Left ventricle myocardium inferior (tissue), 1 donor: ENCODE measurements around the gene MSMP. TPM values are rescaled to one million over a fixed set of nuclear protein-coding genes. Genes with fewer than 3 reads are reported as not detected.
A peak's percentile ranks its signal among the peaks of the same experiment; 100 is the strongest.

Experiments used
- DNase-seq: peaks from one replicate; pipeline ENCODE4 v3.0.0-alpha.2; 2020
- H3K27ac ChIP-seq: fragments of 200-600 bp; replicated peaks from 2 replicates; pipeline ENCODE4 v1.8.0; 2021
- H3K27me3 ChIP-seq: fragments of 200-600 bp; 2 replicates; pipeline ENCODE4 v1.8.0; 2021; ENCODE audit warnings: low read depth
- H3K36me3 ChIP-seq: fragments of 200-600 bp; 2 replicates; pipeline ENCODE4 v1.8.0; 2021
- H3K4me1 ChIP-seq: fragments of 200-600 bp; 2 replicates; pipeline ENCODE4 v1.8.0; 2021
- H3K4me3 ChIP-seq: fragments of 200-600 bp; 2 replicates; pipeline ENCODE4 v1.8.0; 2021; ENCODE audit warnings: mild to moderate bottlenecking, moderate library complexity
- H3K9me3 ChIP-seq: fragments of 200-600 bp; replicated peaks from 2 replicates; pipeline ENCODE4 v1.8.0; 2021
- CTCF ChIP-seq: fragments of 200-600 bp; IDR thresholded peaks from 2 replicates; pipeline ENCODE4 v1.8.0; 2021; ENCODE audit warnings: antibody characterized with exemption, mild to moderate bottlenecking, borderline replicate concordance
- intact Hi-C: fragments of 100-400 bp; cut with micrococcal nuclease; formaldehyde crosslinking; loops from one replicate; pipeline ENCODE4 v1.11.0; 2022
- microRNA-seq: library from miRNA; unstranded; fragments of <30 nt; microRNA quantifications from one replicate; pipeline ENCODE4 v1.2.0, GENCODE V29; 2020
- total RNA-seq: library from RNA; stranded (reverse); fragmentation: NEBNext Ultra II Directional; extraction: Animal tissue kit (Norgen Biotek cat#: 25700); gene quantifications from one replicate; pipeline ENCODE4 v1.2.1, GENCODE V29; 2021
- donor health status: DM: no; HTN: yes; CAD: no; lungs with severe emphysema.

MSMP gene
- total RNA-seq, 1 donor from 2014 or later = not detected

GRCh38 chr9:35708146-35708545 is 45.9 kb downstream of the MSMP start:
- intact Hi-C loops = no loop called here
- Histone ChIP-seq H3K36me3 (peaks cover 99% of the 10 kb centered on the region), H3K27me3 (no peaks in the 10 kb centered on the region), H3K9me3 (no peaks in the 10 kb centered on the region), H3K4me1 (peaks cover 31% of the 10 kb centered on the region), H3K4me3 (no peak overlapping the region), H3K27ac (no peak overlapping the region)
- no peak for DNase-seq
- no peak for TF ChIP-seq CTCF

GRCh38 chr9:35706951-35707350 is 47.1 kb downstream of the MSMP start:
- Histone ChIP-seq H3K4me3 (no peak overlapping the region), H3K27ac (no peak overlapping the region)

GRCh38 chr9:35705836-35706430 is 48.1 kb downstream of the MSMP start:
- no peak overlapping the region for H3K4me3 ChIP-seq

More at GRCh38 chr9:35706951-35707350, 47.1 kb downstream of the MSMP start:
- Histone ChIP-seq H3K9me3 (no peaks in the 10 kb centered on the region), H3K27me3 (no peaks in the 10 kb centered on the region), H3K36me3 (peaks cover 99% of the 10 kb centered on the region), H3K4me1 (peaks cover 32% of the 10 kb centered on the region)
- TF ChIP-seq CTCF = no peak
- no peak for DNase-seq
- intact Hi-C loops = no loop called here

GRCh38 chr9:35705372-35705771 is 48.7 kb downstream of the MSMP start:
- Histone ChIP-seq H3K27me3 (no peaks in the 10 kb centered on the region), H3K36me3 (peaks cover 99% of the 10 kb centered on the region), H3K27ac (peak overlapping the region; percentile 67), H3K4me3 (no peak overlapping the region), H3K9me3 (no peaks in the 10 kb centered on the region), H3K4me1 (peaks cover 34% of the 10 kb centered on the region)
- intact Hi-C loops = no loop called here
- DNase-seq = no peak
- TF ChIP-seq CTCF = no peak

More at GRCh38 chr9:35705836-35706430, 48.1 kb downstream of the MSMP start:
- intact Hi-C loops = no loop called here
- H3K27ac ChIP-seq = peak overlapping the region; percentile 67
- no peak for DNase-seq
- H3K9me3 ChIP-seq = no peaks in the 10 kb centered on the region
- H3K27me3 ChIP-seq = no peaks in the 10 kb centered on the region
- no peak for TF ChIP-seq CTCF
- peaks cover 99% of the 10 kb centered on the region for H3K36me3 ChIP-seq
- peaks cover 32% of the 10 kb centered on the region for H3K4me1 ChIP-seq

- peak; percentile 68 for DNase-seq
- Histone ChIP-seq H3K9me3 (no peaks in the 10 kb centered on the region), H3K4me1 (peaks cover 39% of the 10 kb centered on the region), H3K4me3 (no peak overlapping the region), H3K27ac (peak overlapping the region; percentile 67), H3K27me3 (no peaks in the 10 kb centered on the region), H3K36me3 (peaks cover 100% of the 10 kb centered on the region)
- intact Hi-C loops = no loop called here
- TF ChIP-seq CTCF = no peak
Observed at GRCh38 chr9:35703906-35704672, 50.0 kb downstream of the MSMP start.

Small RNA genes lying within 50 kb of the gene (microRNA-seq; reads per million reads assigned to microRNA genes)
- not detected for gene MIR6852
- not detected for gene MIR6853

Other genes with a start within 250 kb of the MSMP start
- gene TESK1, start 149.0 kb downstream of the MSMP start, total RNA-seq = 25.4 TPM
- 0.63 TPM for gene CD72, start 135.9 kb downstream of the MSMP start, total RNA-seq
- gene SIT1, start 103.3 kb downstream of the MSMP start, total RNA-seq = not detected
- gene RMRP, start 96.3 kb downstream of the MSMP start, total RNA-seq = 15,093 TPM
- gene CCDC107, start 96.0 kb downstream of the MSMP start, total RNA-seq = 44.3 TPM
- gene ARHGEF39, start 89.1 kb downstream of the MSMP start, total RNA-seq = 0.27 TPM
- gene CA9, start 80.3 kb downstream of the MSMP start, total RNA-seq = not detected
- 1,070 TPM for gene TPM2, start 64.4 kb downstream of the MSMP start, total RNA-seq
- gene TLN1, start 22.1 kb downstream of the MSMP start, total RNA-seq = 234 TPM
- gene CREB3, start 21.6 kb downstream of the MSMP start, total RNA-seq = 20.6 TPM
- gene GBA2, start 5.0 kb downstream of the MSMP start, total RNA-seq = 75.0 TPM
- gene RGP1, start 5.0 kb downstream of the MSMP start, total RNA-seq = 30.2 TPM
- 24.2 TPM for gene NPR2, start 37.3 kb upstream of the MSMP start, total RNA-seq
- gene SPAG8, start 58.0 kb upstream of the MSMP start, total RNA-seq = 3.4 TPM
- gene HINT2, start 60.8 kb upstream of the MSMP start, total RNA-seq = 71.1 TPM
- not detected for gene FAM221B, start 74.5 kb upstream of the MSMP start, total RNA-seq
- 17.5 TPM for gene TMEM8B, start 75.0 kb upstream of the MSMP start, total RNA-seq
- not detected for gene OR13J1, start 116.1 kb upstream of the MSMP start, total RNA-seq
- 6.2 TPM for gene HRCT1, start 151.9 kb upstream of the MSMP start, total RNA-seq
- 6.5 TPM for gene SPAAR, start 155.2 kb upstream of the MSMP start, total RNA-seq
- not detected for gene OR2S2, start 203.9 kb upstream of the MSMP start, total RNA-seq